ENCODE measurements around the gene PTPRK. TPM values are rescaled to one million over a fixed set of nuclear protein-coding genes. Genes with fewer than 3 reads are reported as not detected.

Gene PTPRK
- total and polyA plus RNA-seq, 2 of the 8 experiments (the other 6 are each of a cell fraction or from before 2014, with no cell fraction given): 11.4 to 47.3 TPM

DNA sequence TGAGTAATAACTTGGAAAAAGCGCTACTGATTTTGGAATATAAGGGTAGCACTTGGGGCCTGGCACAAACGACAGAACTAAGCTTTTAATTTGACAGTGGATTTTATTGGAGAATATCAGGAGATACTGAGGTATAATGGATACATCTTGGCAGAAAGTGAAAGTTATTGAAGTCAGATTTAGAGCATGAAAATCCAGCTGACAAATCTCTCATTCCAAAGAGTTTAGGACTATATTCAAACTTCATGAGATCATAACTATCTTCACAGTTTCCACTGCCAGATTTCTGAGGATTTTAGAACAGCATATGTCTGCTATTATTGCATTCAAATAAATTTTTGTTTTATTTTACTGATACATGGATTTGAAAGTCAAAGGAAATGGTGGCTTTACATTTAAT, 487.2 kb downstream of the PTPRK start:
- Histone ChIP-seq H2BK5ac (ENCODE audit: low read depth, low read length) (no peak overlapping the region), H4K20me1 (replicated peaks in 1 of 2; ENCODE audit: control insufficient read depth in 1 of 2, insufficient read depth in 2 of 2, low read length in 2 of 2) (no peaks in the 10 kb centered on the region), H2BK20ac (ENCODE audit: low read length) (no peak overlapping the region), H3K79me1 (ENCODE audit: low read depth, low read length) (no peaks in the 10 kb centered on the region), H3K56ac (replicated peaks; ENCODE audit: insufficient read length, low read depth, low read length) (no peak overlapping the region), H3K18ac (ENCODE audit: extremely low read depth, low read length) (no peak overlapping the region), H3K14ac (ENCODE audit: insufficient read length) (no peak overlapping the region), H2BK120ac (replicated peaks; ENCODE audit: low read depth, low read length) (no peak overlapping the region), H2AFZ (ENCODE audit: low read length) (no peak overlapping the region), H3K4ac (replicated peaks; ENCODE audit: insufficient read length, low read depth, low read length) (no peak overlapping the region), H3K27ac (ENCODE audit: low read depth, low read length) (no peak overlapping the region), H3K9ac (replicated peaks in 1 of 4; ENCODE audit: extremely low read depth in 1 of 4, low read depth in 3 of 4, low read length in 3 of 4) (no peak overlapping the region), H4K8ac (ENCODE audit: extremely low read depth, insufficient read depth, low read length) (no peak overlapping the region), H3K36me3 (ENCODE audit: control insufficient read depth in 2 of 4, insufficient read depth in 4 of 4, low read length in 3 of 4) (no peaks in the 10 kb centered on the region), H3K79me2 (ENCODE audit: control insufficient read depth in 1 of 2, insufficient read depth in 2 of 2, low read length in 2 of 2) (no peaks in the 10 kb centered on the region), H3K4me3 (ENCODE audit: extremely low read depth in 1 of 4, insufficient read depth in 2 of 4, low read depth in 3 of 4, low read length in 4 of 4) (no peak overlapping the region), H4K5ac (ENCODE audit: insufficient read length, low read depth, low read length) (no peak overlapping the region), H3K23ac (ENCODE audit: insufficient read length) (no peak overlapping the region), H3K4me2 (ENCODE audit: insufficient read depth in 1 of 2, low read depth in 2 of 2, low read length in 2 of 2) (no peak overlapping the region), H3K23me2 (ENCODE audit: low read depth, low read length) (no peaks in the 10 kb centered on the region), H2BK15ac (ENCODE audit: low read length) (no peak overlapping the region), H2AK5ac (ENCODE audit: low read depth, low read length) (no peak overlapping the region), H3K9me3 (ENCODE audit: insufficient read depth in 2 of 2, low read depth in 1 of 2, low read length in 1 of 2) (no peaks in the 10 kb centered on the region), H2BK12ac (ENCODE audit: low read depth, low read length) (no peak overlapping the region), H3K4me1 (replicated peaks in 1 of 4; ENCODE audit: control insufficient read depth in 3 of 4, insufficient read depth in 4 of 4, low read length in 3 of 4) (no peaks in the 10 kb centered on the region), H3K27me3 (replicated peaks in 1 of 4; ENCODE audit: control insufficient read depth in 3 of 4, extremely low read depth in 1 of 4, insufficient read depth in 3 of 4, low read length in 3 of 4) (no peaks in the 10 kb centered on the region), H4K91ac (replicated peaks; ENCODE audit: insufficient read length, low read length) (no peak overlapping the region)
- ChIA-PET CTCF (ENCODE audit: partially characterized antibody) (interaction anchor here (0.7 to 1.9 kb wide), 5 partner anchors 16 to 178 kb away, joined by 3 to 4 read pairs (median 3); no protein-coding TSS in a partner anchor), POLR2A (ENCODE audit: partially characterized antibody) (no interaction called here)
- FAIRE-seq (no peak), DNase-seq (ENCODE audit: low read depth in 1 of 2, low spot score in 2 of 2) (no peak)
- WGBS, 2 experiments (ENCODE audit: extremely low coverage in 1 of 2, insufficient coverage in 1 of 2, insufficient read length in 1 of 2, insufficient replicate concordance in 2 of 2, low coverage in 1 of 2, low lambda C conversion rate in 2 of 2, missing lambda C conversion rate in 1 of 2): 95% methylated on average over 2 of the region's 2 CpGs; no CpG with 5 or more reads in 1 of the 2 experiments
- TF ChIP-seq EGR1 (IDR thresholded peaks at IDR 0.05; ENCODE audit: borderline replicate concordance, low read depth, low read length) (no peak), RAD21 (IDR thresholded peaks at IDR 0.05 in 1 of 2, conservative IDR thresholded peaks at IDR 0.05 in 1 of 2; ENCODE audit: low read depth in 2 of 2, low read length in 2 of 2) (no peak), SUZ12 (IDR thresholded peaks at IDR 0.05; ENCODE audit: low read length) (no peak), MAX (IDR thresholded peaks at IDR 0.05) (no peak), YY1 (IDR thresholded peaks at IDR 0.05; ENCODE audit: low read depth, low read length) (no peak), POLR2AphosphoS5 (IDR thresholded peaks at IDR 0.05; ENCODE audit: low read depth, low read length) (no peak), RNF2 (IDR thresholded peaks at IDR 0.05; ENCODE audit: borderline replicate concordance, low read depth, low read length, missing control alignments, poor library complexity, severe bottlenecking) (no peak), KDM1A (IDR thresholded peaks at IDR 0.05; ENCODE audit: borderline replicate concordance, low read length) (no peak), SP1 (IDR thresholded peaks at IDR 0.05; ENCODE audit: low read depth, low read length) (no peak), SIRT6 (IDR thresholded peaks at IDR 0.05; ENCODE audit: low read length) (no peak), CTBP2 (IDR thresholded peaks at IDR 0.05; ENCODE audit: borderline replicate concordance, insufficient read depth, insufficient read length, low read length) (no peak), RBBP5 (IDR thresholded peaks at IDR 0.05; ENCODE audit: borderline replicate concordance, low read depth, low read length) (no peak)
- TF ChIP-seq, protein P1, sequence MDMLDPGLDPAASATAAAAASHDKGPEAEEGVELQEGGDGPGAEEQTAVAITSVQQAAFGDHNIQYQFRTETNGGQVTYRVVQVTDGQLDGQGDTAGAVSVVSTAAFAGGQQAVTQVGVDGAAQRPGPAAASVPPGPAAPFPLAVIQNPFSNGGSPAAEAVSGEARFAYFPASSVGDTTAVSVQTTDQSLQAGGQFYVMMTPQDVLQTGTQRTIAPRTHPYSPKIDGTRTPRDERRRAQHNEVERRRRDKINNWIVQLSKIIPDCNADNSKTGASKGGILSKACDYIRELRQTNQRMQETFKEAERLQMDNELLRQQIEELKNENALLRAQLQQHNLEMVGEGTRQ (IDR thresholded peaks at IDR 0.05; ENCODE audit: low read length): no peak
